GM19372 (cell line): ENCODE measurements around the gene TRIM25.

Experiments
- ATAC-seq: cut with Tn5 transposase; IDR thresholded peaks from one replicate; pipeline ENCODE4 v1.9.1; 2021; ENCODE audit warnings: mild to moderate bottlenecking, low read depth, moderate library complexity; ENCODE audit not compliant: unreplicated experiment

The TRIM25 gene

GRCh38 chr17:56929362-56929969, 15.6 kb upstream of the TRIM25 start:
- ATAC-seq = no peak

GRCh38 chr17:56928586-56928985, 14.7 kb upstream of the TRIM25 start:
- no peak for ATAC-seq

- ATAC-seq = no peak
These were observed 12.9 kb upstream of the TRIM25 start for GRCh38 chr17:56926704-56927103.

DNA sequence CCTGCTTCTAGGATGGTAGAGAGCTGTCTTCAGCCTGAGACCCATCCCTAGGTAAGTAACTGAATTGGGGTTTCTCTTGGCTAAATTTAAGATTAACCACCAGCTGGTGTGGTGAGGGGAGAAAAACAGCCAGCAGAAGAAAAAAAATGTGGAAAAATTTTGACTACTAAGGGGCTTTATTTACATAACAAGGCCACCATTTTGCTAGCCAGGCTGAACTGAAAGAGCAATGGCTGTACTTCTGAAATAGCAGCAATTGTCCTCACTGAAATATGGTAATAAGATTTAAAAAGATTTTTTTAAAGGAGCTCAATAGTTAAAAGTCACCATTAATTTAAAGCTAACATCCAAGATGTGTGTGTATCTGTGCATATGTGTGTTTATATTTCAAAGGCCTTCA, 12.4 kb upstream of the TRIM25 start:
- ATAC-seq = no peak

- no peak for ATAC-seq
These were observed 11.2 kb upstream of the TRIM25 start for GRCh38 chr17:56925088-56925487.

- no peak for ATAC-seq
These were observed 5.9 kb upstream of the TRIM25 start for GRCh38 chr17:56919717-56920116.

- no peak for ATAC-seq
These were observed 5.1 kb upstream of the TRIM25 start for GRCh38 chr17:56918916-56919315.

DNA sequence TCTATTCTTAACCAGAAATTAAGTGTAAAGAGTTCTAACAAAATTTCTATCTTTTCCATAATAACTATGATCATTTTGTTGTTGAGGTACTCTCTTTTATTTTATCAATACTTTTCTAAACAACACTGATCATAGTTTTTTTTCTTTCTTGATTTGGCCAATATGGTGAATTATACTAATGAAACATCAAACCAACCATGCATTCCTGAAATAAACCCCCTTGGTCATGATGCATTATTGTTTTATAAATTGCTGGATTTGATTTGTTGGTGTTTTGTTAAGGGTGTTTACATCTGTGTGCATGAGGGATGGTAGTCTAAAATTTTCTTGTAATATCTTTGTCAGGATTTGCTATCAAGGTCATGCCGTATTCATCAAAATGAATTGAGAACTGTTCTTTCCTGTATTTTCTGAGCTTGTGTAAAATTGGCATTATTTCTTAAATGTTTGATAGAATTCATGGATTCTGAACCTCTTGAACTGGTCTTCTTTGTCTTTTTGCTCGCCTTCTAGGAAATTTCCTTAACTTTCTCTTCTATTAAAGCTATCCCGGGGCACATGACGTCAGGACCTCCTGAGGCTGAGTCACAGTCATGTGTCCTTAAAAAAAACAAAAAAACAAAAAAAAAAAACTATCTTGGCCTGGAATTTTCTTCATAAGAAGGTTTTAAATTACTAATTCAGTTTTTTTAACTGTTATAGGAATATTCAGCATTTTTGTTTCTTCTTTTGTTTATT, 3.9 kb upstream of the TRIM25 start:
- ATAC-seq = no peak

- no peak for ATAC-seq
These were observed 878 bp upstream of the TRIM25 start for GRCh38 chr17:56914581-56915273.

DNA sequence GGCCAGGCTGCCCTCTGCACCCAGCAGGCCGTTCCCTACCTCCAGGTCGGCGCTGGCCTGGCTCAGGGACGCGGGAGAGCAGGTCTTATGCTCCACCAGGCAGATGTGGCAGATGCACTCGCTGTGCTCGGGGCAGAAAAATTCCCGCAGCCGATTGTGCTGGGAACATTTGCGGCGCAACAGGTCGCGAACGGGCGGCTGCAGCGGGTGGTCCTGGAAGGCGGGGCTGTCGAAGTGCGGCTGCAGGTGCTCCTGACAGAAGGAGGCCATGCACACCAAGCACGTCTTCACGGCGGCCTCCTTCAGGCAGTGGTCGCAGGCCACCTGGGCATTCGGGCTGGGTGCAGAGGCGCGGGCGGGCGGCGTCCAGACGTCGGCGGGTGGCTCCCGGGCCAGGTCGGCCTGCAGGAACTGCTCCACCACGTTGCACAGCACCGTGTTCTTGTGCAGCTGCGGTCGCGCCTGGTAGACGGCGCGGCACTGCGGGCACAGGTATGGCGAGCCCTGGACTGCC, 439 bp downstream of the TRIM25 start:
- peak; percentile 42 for ATAC-seq

- ATAC-seq = no peak
These were observed 893 bp downstream of the TRIM25 start for GRCh38 chr17:56913000-56913311.

DNA sequence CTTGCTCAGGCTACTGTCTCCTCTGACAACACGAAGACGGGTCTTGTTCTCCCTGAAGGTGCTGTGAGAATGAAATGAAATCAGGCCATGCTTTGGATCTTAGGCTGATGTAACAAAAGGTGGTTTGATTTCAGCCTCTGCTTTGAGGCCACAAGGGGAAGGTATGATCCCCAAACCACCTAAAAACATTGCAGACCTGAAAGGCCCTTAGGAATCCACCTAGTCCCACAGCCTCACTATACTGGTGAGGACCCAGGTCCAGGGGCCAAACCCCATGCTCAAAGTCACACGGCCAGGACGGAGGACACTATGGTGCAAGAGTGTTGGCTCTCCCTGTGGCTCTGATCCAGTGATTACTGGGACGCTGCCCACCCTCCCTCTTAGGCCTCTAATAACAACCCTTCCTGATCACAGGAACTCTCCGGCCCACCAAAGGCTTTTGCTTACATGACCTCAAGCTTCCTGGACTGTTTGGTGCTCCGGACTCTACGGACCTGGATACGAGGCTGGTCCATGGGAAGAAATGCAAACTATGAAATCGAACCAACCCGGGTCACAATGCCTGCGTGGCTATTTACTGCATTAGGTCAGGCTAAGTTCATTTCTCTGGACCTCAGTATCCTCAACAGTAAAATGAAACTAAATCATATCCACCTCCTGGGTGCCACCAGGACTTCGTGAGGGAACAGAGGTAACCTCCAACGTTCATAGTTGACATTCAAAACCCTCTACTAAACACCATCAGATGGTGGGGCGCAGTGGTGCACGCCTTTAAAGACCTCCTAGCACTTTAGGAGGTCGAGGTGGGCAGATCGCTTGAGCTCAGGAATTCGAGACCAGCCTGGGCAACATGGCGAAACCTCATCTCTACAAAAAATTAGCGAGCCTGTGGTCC, 1.5 kb downstream of the TRIM25 start:
- no peak for ATAC-seq

DNA sequence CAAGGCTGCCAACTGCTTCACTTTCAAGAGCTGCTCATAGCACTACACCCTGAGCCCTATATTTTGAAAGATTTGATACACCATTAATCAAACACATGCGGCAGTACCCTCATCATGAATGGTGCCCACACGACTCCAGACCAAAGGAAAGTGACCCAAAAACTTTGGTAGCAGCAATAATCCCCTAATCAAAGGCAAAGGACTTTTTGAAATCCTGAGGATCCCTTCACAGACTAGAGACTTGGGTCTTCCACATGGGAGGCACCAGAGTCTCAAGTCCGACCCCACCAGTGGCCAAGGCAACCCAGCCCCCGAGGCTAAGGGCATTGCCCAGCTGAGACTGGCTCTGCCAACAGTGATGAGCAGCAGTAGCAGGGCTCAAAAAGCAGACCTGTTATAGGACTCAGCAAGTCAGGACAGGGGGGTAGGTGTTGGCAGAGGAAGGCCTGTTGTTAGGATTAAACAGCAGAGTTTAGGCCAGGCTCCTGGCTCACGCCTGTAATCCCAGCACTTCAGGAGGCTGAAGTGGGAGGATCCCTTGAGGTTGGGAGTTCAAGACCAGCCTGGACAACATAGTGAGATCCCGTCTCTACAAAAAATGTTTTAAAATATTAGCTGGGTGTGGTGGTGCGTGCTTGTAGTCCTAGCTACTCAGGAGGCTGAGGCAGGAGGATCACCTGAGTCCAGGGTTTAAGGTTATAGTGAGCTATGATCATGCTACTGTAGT, 3.2 kb downstream of the TRIM25 start:
- no peak for ATAC-seq

DNA sequence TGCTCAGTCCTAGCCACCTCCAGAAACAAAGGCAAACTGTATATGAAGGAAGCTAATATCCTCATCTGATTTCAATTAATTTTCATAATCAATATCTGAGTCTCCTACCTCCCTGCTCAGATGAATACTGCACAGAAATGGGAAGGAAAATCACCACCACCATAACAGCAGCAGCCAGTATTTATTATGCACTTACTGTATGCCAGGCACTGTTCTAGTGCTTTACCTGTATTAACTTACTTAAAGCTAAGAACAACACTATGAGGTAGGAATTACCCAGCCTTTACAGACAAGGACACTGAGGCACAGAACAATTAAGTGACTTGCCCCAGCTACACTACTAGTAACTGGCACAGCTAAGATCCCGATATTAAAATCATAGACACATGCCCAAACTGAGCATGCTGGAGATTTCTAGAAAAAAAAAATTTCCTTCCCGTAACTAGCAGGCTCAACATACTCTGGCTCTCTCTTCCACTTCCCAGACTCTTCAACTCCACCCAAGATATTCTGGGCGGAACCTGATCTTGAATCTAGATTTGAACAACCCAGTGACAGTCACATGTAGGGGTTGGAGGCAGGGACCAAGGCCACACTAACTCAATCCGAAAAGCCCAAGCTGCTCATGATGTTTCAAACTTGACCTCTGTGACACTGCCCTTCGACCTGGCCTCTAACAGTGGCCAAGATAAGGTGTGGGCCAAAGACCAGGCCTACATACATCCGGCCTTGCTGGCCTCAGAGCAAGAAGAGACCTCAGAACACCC, 3.9 kb downstream of the TRIM25 start:
- ATAC-seq = no peak

DNA sequence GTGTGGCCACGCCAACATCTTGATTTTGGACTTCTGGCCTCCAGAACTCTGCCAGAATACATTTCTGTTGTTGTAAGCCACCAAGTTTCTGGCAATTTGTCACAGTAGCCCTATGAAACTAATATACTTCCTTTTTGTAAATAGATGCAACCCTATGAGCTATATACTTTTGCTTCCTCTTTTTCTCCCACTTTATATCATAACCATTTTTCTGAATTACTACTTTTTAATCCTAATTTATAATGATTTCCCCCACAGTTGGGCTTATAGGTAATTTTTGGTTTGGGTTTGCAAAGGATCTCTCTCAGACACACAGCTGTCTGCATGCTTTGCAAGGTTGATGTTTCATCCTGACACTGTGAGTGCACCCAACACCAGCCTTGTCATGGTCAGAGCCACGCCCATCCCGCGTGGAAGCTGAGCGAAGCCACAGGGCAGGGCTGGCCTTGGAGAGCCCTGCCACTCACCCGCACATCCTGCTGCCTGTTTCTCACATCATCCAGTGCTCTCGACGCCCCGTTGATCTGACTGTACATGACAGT, 5.8 kb downstream of the TRIM25 start:
- ATAC-seq = peak; percentile 86

DNA sequence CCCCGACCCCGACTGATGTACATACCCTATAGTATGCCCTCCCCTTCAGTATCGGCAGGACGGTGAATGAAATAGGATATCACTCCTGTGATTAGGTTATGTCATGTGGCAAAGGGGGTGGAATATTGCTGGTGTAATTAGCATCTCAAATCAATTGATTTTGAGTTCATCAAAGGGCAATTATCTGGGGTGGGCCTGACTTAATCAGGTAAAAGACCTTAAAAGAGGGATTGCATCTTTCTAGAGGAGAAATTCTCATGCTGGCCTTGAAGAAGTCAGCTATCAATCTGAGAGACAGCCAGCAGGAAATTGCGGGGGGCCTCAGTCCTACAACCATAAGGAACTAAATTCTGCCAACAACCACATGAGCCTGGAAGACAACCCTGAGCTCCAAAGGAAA, 10.3 kb downstream of the TRIM25 start:
- ATAC-seq = no peak

GRCh38 chr17:56902348-56902747, 11.5 kb downstream of the TRIM25 start:
- ATAC-seq = no peak

DNA sequence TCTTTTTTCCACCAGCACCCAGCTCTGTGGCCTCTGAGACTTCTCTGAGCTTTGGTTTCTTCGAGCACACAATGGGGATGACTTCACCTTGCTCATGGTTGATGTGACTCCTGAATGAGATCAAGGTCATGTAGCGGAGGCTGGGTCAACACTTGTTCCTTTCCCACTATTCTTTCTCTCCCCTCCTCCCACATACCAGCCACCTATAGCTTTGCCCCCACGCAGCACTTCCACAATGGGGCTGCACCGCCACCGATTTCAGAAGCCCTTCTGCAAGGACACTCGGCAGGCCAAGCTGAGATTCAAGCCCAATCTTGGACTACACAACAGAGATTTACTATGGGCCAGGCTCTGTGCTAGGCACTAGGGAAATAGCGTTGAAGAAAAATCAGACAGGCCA, 14.4 kb downstream of the TRIM25 start:
- no peak for ATAC-seq

GRCh38 chr17:56898874-56899273, 15.0 kb downstream of the TRIM25 start:
- ATAC-seq = no peak
